SK-N-SH treated with all-trans-retinoic acid at 6 μM for 48 hours (cell line): Measurements from ENCODE around the gene COX17.
A peak's percentile ranks its signal among the peaks of the same experiment; 100 is the strongest.

ENCODE experiments used
- ATAC-seq: fragments of 200-7000 bp; cut with Tn5 transposase; 3 replicates; pipeline ENCODE4 v1.9.1; 2020; ENCODE audit warnings: mild to moderate bottlenecking, moderate library complexity
- ARNTL ChIP-seq: fragments of 450-650 bp; formaldehyde crosslinking; IDR thresholded peaks from 2 replicates; pipeline ENCODE4 v1.5.0; 2020; ENCODE audit warnings: low read depth, mild to moderate bottlenecking, moderate library complexity, borderline replicate concordance
- CREB5 ChIP-seq: fragments of 250-450 bp; sonication (Bioruptor Pico); IDR thresholded peaks from 2 replicates; pipeline ENCODE4 v1.5.1; 2020; ENCODE audit warnings: low read depth, mild to moderate bottlenecking, moderate library complexity
- CSDC2 ChIP-seq: fragments of 250-450 bp; sonication (Bioruptor Pico); IDR thresholded peaks from 2 replicates; pipeline ENCODE4 v1.5.0; 2020; ENCODE audit warnings: mild to moderate bottlenecking, moderate library complexity
- CSRNP3 ChIP-seq: fragments of 250-450 bp; sonication (Bioruptor Pico); IDR thresholded peaks from 2 replicates; pipeline ENCODE4 v1.5.1; 2021; ENCODE audit warnings: mild to moderate bottlenecking, moderate library complexity
- ESRRG ChIP-seq: fragments of 250-450 bp; sonication (Bioruptor Pico); IDR thresholded peaks from 2 replicates; pipeline ENCODE4 v1.6.1; 2021; ENCODE audit warnings: mild to moderate bottlenecking
- GLIS3 ChIP-seq: fragments of 250-450 bp; sonication (Bioruptor Pico); IDR thresholded peaks from 2 replicates; pipeline ENCODE4 v1.5.0; 2020; ENCODE audit warnings: mild to moderate bottlenecking, moderate library complexity
- ISL1 ChIP-seq: fragments of 250-450 bp; sonication (Bioruptor Pico); IDR thresholded peaks from 2 replicates; pipeline ENCODE4 v2.1.2; 2022; ENCODE audit warnings: mild to moderate bottlenecking, moderate library complexity
- OSR1 ChIP-seq: fragments of 250-450 bp; sonication (Bioruptor Pico); IDR thresholded peaks from 2 replicates; pipeline ENCODE4 v1.8.0; 2022; ENCODE audit warnings: moderate library complexity, mild to moderate bottlenecking, inconsistent platforms
- PATZ1 ChIP-seq: fragments of 250-450 bp; sonication (Bioruptor Pico); IDR thresholded peaks from 2 replicates; pipeline ENCODE4 v1.8.0; 2020; ENCODE audit warnings: mild to moderate bottlenecking, moderate library complexity, borderline replicate concordance
- POU6F1 ChIP-seq: fragments of 250-450 bp; sonication (Bioruptor Pico); IDR thresholded peaks from 2 replicates; pipeline ENCODE4 v1.8.0; 2021; ENCODE audit warnings: low read depth, mild to moderate bottlenecking, moderate library complexity, borderline replicate concordance
- PPARA ChIP-seq: fragments of 250-450 bp; sonication (Bioruptor Pico); IDR thresholded peaks from 2 replicates; pipeline ENCODE4 v1.5.0; 2020; ENCODE audit warnings: mild to moderate bottlenecking, borderline replicate concordance
- RARB ChIP-seq: fragments of 250-450 bp; sonication (Bioruptor Pico); IDR thresholded peaks from 2 replicates; pipeline ENCODE4 v1.8.0; 2021; ENCODE audit warnings: mild to moderate bottlenecking, moderate library complexity
- SNAI2 ChIP-seq: fragments of 250-450 bp; sonication (Bioruptor Pico); IDR thresholded peaks from 2 replicates; pipeline ENCODE4 v1.5.0; 2020; ENCODE audit warnings: mild to moderate bottlenecking, moderate library complexity
- TCF4 ChIP-seq: fragments of 250-450 bp; sonication (Bioruptor Pico); IDR thresholded peaks from 2 replicates; pipeline ENCODE4 v1.8.0; 2021; ENCODE audit warnings: mild to moderate bottlenecking, moderate library complexity, borderline replicate concordance
- TOX ChIP-seq: fragments of 250-450 bp; sonication (Bioruptor Pico); IDR thresholded peaks from 2 replicates; pipeline ENCODE4 v1.8.0; 2021; ENCODE audit warnings: mild to moderate bottlenecking, moderate library complexity, borderline replicate concordance
- TSHZ2 ChIP-seq: fragments of 250-450 bp; sonication (Bioruptor Pico); IDR thresholded peaks from 2 replicates; pipeline ENCODE4 v1.5.0; 2020; ENCODE audit warnings: mild to moderate bottlenecking, moderate library complexity
- ZC3H10 ChIP-seq: fragments of 250-450 bp; sonication (Bioruptor Pico); IDR thresholded peaks from 2 replicates; pipeline ENCODE4 v1.5.1; 2021; ENCODE audit warnings: mild to moderate bottlenecking, moderate library complexity
- ZFP3 ChIP-seq: fragments of 250-450 bp; sonication (Bioruptor Pico); IDR thresholded peaks from 2 replicates; pipeline ENCODE4 v1.5.0; 2020; ENCODE audit warnings: mild to moderate bottlenecking, moderate library complexity
- ZFP30 ChIP-seq: fragments of 450-650 bp; formaldehyde crosslinking; IDR thresholded peaks from 2 replicates; pipeline ENCODE4 v1.5.0; 2022; ENCODE audit warnings: mild to moderate bottlenecking, moderate library complexity
- ZNF565 ChIP-seq: fragments of 450-650 bp; formaldehyde crosslinking; conservative IDR thresholded peaks from 2 replicates; pipeline ENCODE4 v1.5.0; 2020; ENCODE audit warnings: low read depth, mild to moderate bottlenecking, moderate library complexity
- ZNF8 ChIP-seq: fragments of 450-650 bp; formaldehyde crosslinking; IDR thresholded peaks from 2 replicates; pipeline ENCODE4 v1.5.0; 2020; ENCODE audit warnings: mild to moderate bottlenecking, moderate library complexity

The COX17 gene

GRCh38 chr3:119658994-119659393 is 18.2 kb downstream of the COX17 start:
- no peak for ATAC-seq
- TF ChIP-seq ZFP30 (CRISPR knock-in tag), result no peak
- TF ChIP-seq OSR1 (CRISPR knock-in tag), result no peak
- TF ChIP-seq ZNF8, result no peak
- TF ChIP-seq CREB5 (CRISPR knock-in tag), result no peak
- no peak for TF ChIP-seq TCF4 (CRISPR knock-in tag)
- no peak for TF ChIP-seq CSRNP3 (CRISPR knock-in tag)
- no peak for TF ChIP-seq ARNTL (CRISPR knock-in tag)
- no peak for TF ChIP-seq ISL1 (CRISPR knock-in tag)
- no peak for TF ChIP-seq PPARA (CRISPR knock-in tag)
- no peak for TF ChIP-seq TSHZ2 (CRISPR knock-in tag)
- TF ChIP-seq ZNF565 (CRISPR knock-in tag), result no peak
- no peak for TF ChIP-seq ZC3H10 (CRISPR knock-in tag)
- TF ChIP-seq CSDC2, result no peak
- no peak for TF ChIP-seq POU6F1 (CRISPR knock-in tag)
- TF ChIP-seq ESRRG (CRISPR knock-in tag), result no peak
- TF ChIP-seq RARB (CRISPR knock-in tag), result no peak
- no peak for TF ChIP-seq TOX (CRISPR knock-in tag)

GRCh38 chr3:119657887-119658702 is 19.1 kb downstream of the COX17 start:
- ATAC-seq, result peak; percentile 5; the same call in 1 of the 3 replicates
- TF ChIP-seq ESRRG (CRISPR knock-in tag) (0 out of 2 replicates have a peak, but pooled peaks have one; percentile 18), ZC3H10 (CRISPR knock-in tag) (no peak), ZFP3 (CRISPR knock-in tag) (0 out of 2 replicates have a peak, but pooled peaks have one; percentile 35)

GRCh38 chr3:119653876-119654275 is 23.3 kb downstream of the COX17 start:
- no peak for ATAC-seq
- TF ChIP-seq CSRNP3 (CRISPR knock-in tag) (no peak), GLIS3 (CRISPR knock-in tag) (no peak), ZFP30 (CRISPR knock-in tag) (no peak), PATZ1 (CRISPR knock-in tag) (no peak), SNAI2 (CRISPR knock-in tag) (no peak), CSDC2 (no peak), ESRRG (CRISPR knock-in tag) (no peak), ZC3H10 (CRISPR knock-in tag) (no peak), CREB5 (CRISPR knock-in tag) (no peak), POU6F1 (CRISPR knock-in tag) (no peak), ZNF8 (no peak), ZNF565 (CRISPR knock-in tag) (no peak), ZFP3 (CRISPR knock-in tag) (no peak), RARB (CRISPR knock-in tag) (no peak)
